DND-41 (cell line): ENCODE results near the gene DDX28.

Experiments used
- CTCF ChIP-seq: IDR thresholded peaks from 2 replicates; pipeline ENCODE4 v1.5.1; 2012; ENCODE audit warnings: borderline replicate concordance, low read length, moderate library complexity, mild to moderate bottlenecking; ENCODE audit not compliant: poor library complexity, severe bottlenecking; ENCODE audit errors: extremely low read depth
- EZH2 ChIP-seq: IDR thresholded peaks from 3 replicates; pipeline ENCODE4 v1.6.1; 2012; ENCODE audit warnings: borderline replicate concordance, low read depth, mild to moderate bottlenecking, moderate library complexity, low read length, inconsistent platforms; ENCODE audit not compliant: severe bottlenecking

GRCh38 chr16:68028996-68029395 is 6.0 kb upstream of the DDX28 start:
- TF ChIP-seq CTCF (no peak), EZH2 (no peak)
